Thyroid gland (tissue), 4 donors: ENCODE results near the gene DPYSL5.

Experiments used
- POLR2A ChIP-seq, 2 donors: fragments of 450-650 bp; IDR thresholded peaks; one replicate each; pipeline ENCODE4 v1.6.1; 2017; ENCODE audit warnings: antibody characterized with exemption in 2 of 2, mild to moderate bottlenecking in 2 of 2, moderate library complexity in 1 of 2
- TF ChIP-seq, protein P1 (sequence below), 6 experiments: fragments of 200-600 bp in 3 of 6; fragments of 450-650 bp in 3 of 6; sonication (generic) in 3 of 6; IDR thresholded peaks; one replicate each; pipeline ENCODE4 v1.5.1; 2016 to 2019; ENCODE audit warnings: antibody characterized with exemption in 6 of 6, mild to moderate bottlenecking in 2 of 6, inconsistent platforms in 1 of 6, moderate library complexity in 1 of 6

DNA sequence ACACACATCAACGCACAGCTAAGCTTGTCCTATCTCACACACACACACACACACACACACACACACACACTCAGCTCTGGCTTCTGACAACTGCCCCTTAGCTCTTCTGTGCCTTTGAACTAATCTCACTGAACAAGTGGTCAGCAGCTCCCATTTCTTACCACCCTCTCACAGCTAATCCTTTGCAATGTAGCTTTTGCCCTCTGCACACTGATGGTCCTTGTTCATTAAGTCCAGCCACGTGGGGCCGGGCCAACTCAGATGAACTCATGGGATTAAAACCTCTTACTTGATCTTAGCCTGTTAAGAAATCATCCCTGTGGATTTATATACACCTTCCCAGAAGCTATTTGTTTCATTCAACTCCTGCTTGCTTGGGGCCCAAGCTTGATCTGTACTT is 36.6 kb downstream of the DPYSL5 start:
- TF ChIP-seq, protein P1, sequence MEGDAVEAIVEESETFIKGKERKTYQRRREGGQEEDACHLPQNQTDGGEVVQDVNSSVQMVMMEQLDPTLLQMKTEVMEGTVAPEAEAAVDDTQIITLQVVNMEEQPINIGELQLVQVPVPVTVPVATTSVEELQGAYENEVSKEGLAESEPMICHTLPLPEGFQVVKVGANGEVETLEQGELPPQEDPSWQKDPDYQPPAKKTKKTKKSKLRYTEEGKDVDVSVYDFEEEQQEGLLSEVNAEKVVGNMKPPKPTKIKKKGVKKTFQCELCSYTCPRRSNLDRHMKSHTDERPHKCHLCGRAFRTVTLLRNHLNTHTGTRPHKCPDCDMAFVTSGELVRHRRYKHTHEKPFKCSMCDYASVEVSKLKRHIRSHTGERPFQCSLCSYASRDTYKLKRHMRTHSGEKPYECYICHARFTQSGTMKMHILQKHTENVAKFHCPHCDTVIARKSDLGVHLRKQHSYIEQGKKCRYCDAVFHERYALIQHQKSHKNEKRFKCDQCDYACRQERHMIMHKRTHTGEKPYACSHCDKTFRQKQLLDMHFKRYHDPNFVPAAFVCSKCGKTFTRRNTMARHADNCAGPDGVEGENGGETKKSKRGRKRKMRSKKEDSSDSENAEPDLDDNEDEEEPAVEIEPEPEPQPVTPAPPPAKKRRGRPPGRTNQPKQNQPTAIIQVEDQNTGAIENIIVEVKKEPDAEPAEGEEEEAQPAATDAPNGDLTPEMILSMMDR (IDR thresholded peaks at IDR 0.05): no peak
- TF ChIP-seq POLR2A (IDR thresholded peaks at IDR 0.05): no peak
